GM13977 (cell line): ENCODE data around the gene GARIN3.

Experiments used
- DNase-seq: peaks from one replicate; pipeline ENCODE4 v3.0.0; 2012; ENCODE audit warnings: low spot score
- in situ Hi-C: fragments of 300-500 bp; cut with MboI; formaldehyde crosslinking; loops from one replicate; pipeline ENCODE4 v1.12.0; 2022; ENCODE audit warnings: low sequenced_read_pairs, low pct_unique_long_range_greater_than_20kb, mixed read lengths, inconsistent platforms; ENCODE audit not compliant: unreplicated experiment
- TF ChIP-seq, protein P1 (sequence below): IDR thresholded peaks from 2 replicates; pipeline ENCODE4 v1.5.1; 2012; ENCODE audit warnings: mild to moderate bottlenecking, control low read depth; ENCODE audit not compliant: insufficient read depth; ENCODE audit errors: extremely low read depth, missing control alignments

GARIN3 gene

DNA sequence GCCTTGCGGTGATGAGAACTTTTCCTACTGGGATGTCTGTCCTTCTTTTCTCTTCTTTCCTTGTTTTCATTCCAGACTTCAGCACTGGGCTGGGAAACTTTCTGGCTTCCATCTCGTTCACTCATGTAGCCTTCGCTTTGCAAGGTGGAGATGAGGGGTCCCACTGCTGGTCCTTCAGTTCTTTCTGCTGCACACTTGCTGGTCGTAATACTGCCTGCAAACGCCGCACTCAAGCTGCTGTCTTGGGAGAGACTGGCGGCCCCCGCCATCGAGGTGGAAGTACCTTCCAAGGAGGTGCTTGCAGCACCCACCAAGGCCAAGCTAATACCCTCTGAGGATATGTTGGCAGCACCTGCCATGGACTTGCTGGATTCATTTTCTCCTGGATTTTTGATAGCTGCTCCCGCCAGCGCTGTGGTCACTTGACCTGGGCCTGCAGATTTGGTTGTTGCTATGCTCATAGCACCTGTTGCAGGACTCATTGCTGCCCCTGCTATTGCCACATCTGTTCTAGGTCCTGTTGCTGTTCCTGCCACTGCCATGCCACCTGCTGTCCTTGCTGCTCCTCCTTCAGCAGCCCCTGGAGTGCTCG lies 3.0 kb downstream of the GARIN3 start:
- in situ Hi-C loops, result no loop called here
- no peak for DNase-seq
- TF ChIP-seq, protein P1, sequence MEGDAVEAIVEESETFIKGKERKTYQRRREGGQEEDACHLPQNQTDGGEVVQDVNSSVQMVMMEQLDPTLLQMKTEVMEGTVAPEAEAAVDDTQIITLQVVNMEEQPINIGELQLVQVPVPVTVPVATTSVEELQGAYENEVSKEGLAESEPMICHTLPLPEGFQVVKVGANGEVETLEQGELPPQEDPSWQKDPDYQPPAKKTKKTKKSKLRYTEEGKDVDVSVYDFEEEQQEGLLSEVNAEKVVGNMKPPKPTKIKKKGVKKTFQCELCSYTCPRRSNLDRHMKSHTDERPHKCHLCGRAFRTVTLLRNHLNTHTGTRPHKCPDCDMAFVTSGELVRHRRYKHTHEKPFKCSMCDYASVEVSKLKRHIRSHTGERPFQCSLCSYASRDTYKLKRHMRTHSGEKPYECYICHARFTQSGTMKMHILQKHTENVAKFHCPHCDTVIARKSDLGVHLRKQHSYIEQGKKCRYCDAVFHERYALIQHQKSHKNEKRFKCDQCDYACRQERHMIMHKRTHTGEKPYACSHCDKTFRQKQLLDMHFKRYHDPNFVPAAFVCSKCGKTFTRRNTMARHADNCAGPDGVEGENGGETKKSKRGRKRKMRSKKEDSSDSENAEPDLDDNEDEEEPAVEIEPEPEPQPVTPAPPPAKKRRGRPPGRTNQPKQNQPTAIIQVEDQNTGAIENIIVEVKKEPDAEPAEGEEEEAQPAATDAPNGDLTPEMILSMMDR, result no peak

DNA sequence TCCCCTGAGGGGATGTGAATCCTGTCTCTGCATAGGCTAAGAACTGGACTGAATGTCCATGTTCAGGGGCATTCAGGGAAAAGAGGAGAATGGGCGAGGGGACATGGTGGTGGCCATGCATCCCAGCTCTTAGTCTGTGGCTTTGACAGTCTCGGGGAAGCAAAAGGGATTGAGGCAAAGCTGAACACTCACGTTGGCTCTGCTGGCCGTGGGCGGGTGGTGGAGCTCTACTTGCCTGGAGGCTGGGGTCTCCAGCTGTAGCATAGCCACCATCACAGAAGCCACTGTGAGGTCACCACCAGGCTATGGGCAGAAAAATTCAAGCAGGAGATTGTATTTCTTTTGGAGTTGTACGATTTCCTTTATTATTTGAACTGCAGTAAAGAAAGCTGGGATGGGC lies 4.1 kb downstream of the GARIN3 start:
- DNase-seq, result no peak
- TF ChIP-seq, protein P1, result no peak
- in situ Hi-C loops, result no loop called here

DNA sequence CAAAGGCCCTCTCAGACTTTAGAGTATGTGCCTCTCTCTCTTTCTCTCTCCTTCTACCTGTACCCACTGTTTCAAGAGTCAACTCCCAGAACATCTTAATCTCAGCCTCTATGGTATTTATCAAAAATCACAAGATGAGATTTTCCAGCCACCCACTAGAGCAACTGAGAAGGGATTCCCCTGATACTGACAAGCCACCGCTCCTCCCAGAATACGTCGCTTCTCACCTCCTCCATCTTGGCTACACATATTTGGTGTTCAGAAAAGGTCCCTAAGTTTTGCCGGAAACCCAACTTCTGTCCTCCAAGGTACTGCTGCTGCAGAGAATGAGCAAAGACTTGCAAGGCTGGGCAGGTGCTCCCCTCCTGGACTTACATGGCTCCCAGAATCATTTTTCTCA lies 6.1 kb downstream of the GARIN3 start:
- in situ Hi-C loops, result no loop called here
- no peak for DNase-seq
- TF ChIP-seq, protein P1, result no peak

DNA sequence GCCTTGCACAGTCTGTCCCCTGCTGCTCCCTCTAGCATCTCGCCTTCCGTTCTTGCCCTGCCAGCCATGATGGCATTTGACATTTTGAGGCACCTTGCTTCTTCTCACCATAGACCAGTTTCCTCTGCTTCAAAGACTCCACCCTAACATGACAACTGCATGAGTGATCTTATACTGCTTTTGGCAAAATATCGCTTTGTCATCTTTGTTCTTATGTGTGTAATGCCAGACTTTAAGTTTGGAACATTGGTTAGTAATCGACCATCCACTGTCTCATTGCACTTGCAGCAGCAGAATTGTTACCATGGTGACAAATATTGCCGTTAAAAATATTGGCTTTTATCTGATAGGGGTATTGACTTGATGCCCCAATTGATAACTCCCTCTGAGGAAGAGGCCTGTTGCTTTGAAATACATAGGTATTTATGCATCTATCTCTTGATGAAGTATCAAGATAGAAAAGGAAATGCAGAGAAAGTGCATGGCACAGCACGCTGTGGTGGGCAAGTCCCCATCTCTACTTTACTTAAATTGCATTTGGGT lies 6.8 kb downstream of the GARIN3 start:
- in situ Hi-C loops, result no loop called here
- no peak for DNase-seq
- TF ChIP-seq, protein P1, result no peak

DNA sequence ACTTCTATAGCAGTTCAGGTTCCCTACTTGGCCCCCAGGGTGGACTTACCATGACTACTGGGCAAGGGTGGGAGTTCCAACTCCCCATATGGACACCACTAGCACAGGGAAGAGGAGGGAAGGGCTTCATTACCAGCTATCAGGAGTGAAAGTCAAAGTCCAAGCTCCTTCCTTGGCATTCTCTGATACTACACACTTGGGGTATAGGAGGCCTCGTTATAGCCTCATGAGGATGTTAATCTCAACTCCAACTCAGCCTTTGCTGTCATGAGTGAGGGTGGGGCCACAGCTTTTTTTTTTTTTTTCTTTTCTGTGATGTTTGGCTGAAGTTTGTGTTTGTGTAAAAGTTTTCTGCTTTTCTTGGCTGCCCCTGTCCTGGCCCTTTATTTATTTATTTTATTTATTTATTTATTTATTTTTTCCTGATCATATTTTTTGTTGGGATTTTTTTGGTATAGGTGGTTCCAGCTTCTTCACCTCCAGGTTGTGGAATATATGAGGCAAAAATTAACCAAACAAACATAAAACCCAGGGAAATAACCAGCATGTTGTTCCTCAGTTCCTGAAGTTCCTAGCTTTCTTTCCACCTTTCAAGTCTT lies 8.7 kb downstream of the GARIN3 start:
- TF ChIP-seq, protein P1, result no peak
- DNase-seq, result no peak
- in situ Hi-C loops, result no loop called here

DNA sequence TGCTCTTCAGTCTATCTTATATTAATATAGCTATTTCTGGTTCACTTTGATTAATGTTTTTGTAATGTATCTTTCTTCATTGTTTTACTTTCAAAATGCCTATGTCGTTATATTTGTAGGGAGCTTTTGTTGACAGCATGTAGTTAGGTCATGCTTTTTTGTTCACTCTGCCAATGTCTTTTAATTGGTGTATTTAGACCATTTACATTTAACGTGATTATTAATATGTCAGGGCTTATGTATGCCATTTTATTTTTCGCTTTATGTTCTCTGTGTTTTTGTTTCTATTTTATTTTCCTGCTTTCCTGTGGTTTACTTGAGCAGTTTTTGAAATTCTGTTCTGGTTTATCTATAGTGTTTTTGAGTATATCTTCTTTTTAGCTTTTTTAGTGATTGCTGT lies 10.8 kb downstream of the GARIN3 start:
- TF ChIP-seq, protein P1, result no peak
- in situ Hi-C loops, result no loop called here
- DNase-seq, result no peak
